ENCODE measurements around the gene PPARG.

PPARG gene

GRCh38 chr3:12345584-12346494 lies 57.0 kb downstream of the PPARG start:
- in situ Hi-C loops (cut with HindIII; ENCODE audit: low sequenced_read_pairs): no loop called here
- H3K4me3 ChIP-seq (ENCODE audit: low read depth, low read length): no peak overlapping the region
- TF ChIP-seq CTCF (IDR thresholded peaks at IDR 0.05; ENCODE audit: low read depth, low read length, missing control alignments): no peak
- no peak for DNase-seq (ENCODE audit: low read depth)

GRCh38 chr3:12347301-12347700 lies 58.4 kb downstream of the PPARG start:
- no peak overlapping the region for H3K4me3 ChIP-seq (ENCODE audit: low read depth, low read length)
- no peak for TF ChIP-seq CTCF (IDR thresholded peaks at IDR 0.05; ENCODE audit: low read depth, low read length, missing control alignments)
- in situ Hi-C loops (cut with HindIII; ENCODE audit: low sequenced_read_pairs): no loop called here
- no peak for DNase-seq (ENCODE audit: low read depth)

GRCh38 chr3:12349895-12350811 lies 61.3 kb downstream of the PPARG start:
- no peak for DNase-seq (ENCODE audit: low read depth)
- no peak for TF ChIP-seq CTCF (IDR thresholded peaks at IDR 0.05; ENCODE audit: low read depth, low read length, missing control alignments)
- H3K4me3 ChIP-seq (ENCODE audit: low read depth, low read length): no peak overlapping the region
- in situ Hi-C loops (cut with HindIII; ENCODE audit: low sequenced_read_pairs): loop anchor here (5.0 kb wide), 1 partner anchor 42 kb away; no protein-coding TSS in a partner anchor

- DNase-seq (ENCODE audit: low read depth): no peak
- no peak for TF ChIP-seq CTCF (IDR thresholded peaks at IDR 0.05; ENCODE audit: low read depth, low read length, missing control alignments)
- no peak overlapping the region for H3K4me3 ChIP-seq (ENCODE audit: low read depth, low read length)
- in situ Hi-C loops (cut with HindIII; ENCODE audit: low sequenced_read_pairs): loop anchor here (5.0 kb wide), 1 partner anchor 41 kb away; no protein-coding TSS in a partner anchor
Observed at GRCh38 chr3:12351145-12351544, 62.3 kb downstream of the PPARG start.

- TF ChIP-seq CTCF (IDR thresholded peaks at IDR 0.05; ENCODE audit: low read depth, low read length, missing control alignments): no peak
- no peak for DNase-seq (ENCODE audit: low read depth)
- in situ Hi-C loops (cut with HindIII; ENCODE audit: low sequenced_read_pairs): loop anchor here (5.0 kb wide), 1 partner anchor 40 kb away; no protein-coding TSS in a partner anchor
- no peak overlapping the region for H3K4me3 ChIP-seq (ENCODE audit: low read depth, low read length)
Observed at GRCh38 chr3:12352253-12352652, 63.4 kb downstream of the PPARG start.

GRCh38 chr3:12352755-12353154 lies 63.9 kb downstream of the PPARG start:
- no peak for TF ChIP-seq CTCF (IDR thresholded peaks at IDR 0.05; ENCODE audit: low read depth, low read length, missing control alignments)
- no peak overlapping the region for H3K4me3 ChIP-seq (ENCODE audit: low read depth, low read length)
- in situ Hi-C loops (cut with HindIII; ENCODE audit: low sequenced_read_pairs): loop anchor here (5.0 kb wide), 1 partner anchor 40 kb away; no protein-coding TSS in a partner anchor
- DNase-seq (ENCODE audit: low read depth): no peak

Measured in astrocyte of the cerebellum (primary cell).